ENCODE data around the gene FAM76A. TPM values are rescaled to one million over a fixed set of nuclear protein-coding genes. Genes with fewer than 3 reads are reported as not detected.
A peak's percentile ranks its signal among the peaks of the same experiment; 100 is the strongest.

FAM76A gene
- total RNA-seq, 2 donors from 2014 or later: 7.8 to 18.5 TPM

GRCh38 chr1:27736252-27736651, 10.5 kb downstream of the FAM76A start:
- no peak overlapping the region for H3K4me3 ChIP-seq
- no peaks in the 10 kb centered on the region for H3K4me1 ChIP-seq (replicated peaks)
- H3K9me3 ChIP-seq: no peaks in the 10 kb centered on the region
- intact Hi-C loops (cut with DNase I): no loop called here
- H3K27ac ChIP-seq: no peak overlapping the region
- no peaks in the 10 kb centered on the region for H3K36me3 ChIP-seq
- WGBS: 96% methylated on average over 3 of the region's 3 CpGs
- TF ChIP-seq, protein P1, sequence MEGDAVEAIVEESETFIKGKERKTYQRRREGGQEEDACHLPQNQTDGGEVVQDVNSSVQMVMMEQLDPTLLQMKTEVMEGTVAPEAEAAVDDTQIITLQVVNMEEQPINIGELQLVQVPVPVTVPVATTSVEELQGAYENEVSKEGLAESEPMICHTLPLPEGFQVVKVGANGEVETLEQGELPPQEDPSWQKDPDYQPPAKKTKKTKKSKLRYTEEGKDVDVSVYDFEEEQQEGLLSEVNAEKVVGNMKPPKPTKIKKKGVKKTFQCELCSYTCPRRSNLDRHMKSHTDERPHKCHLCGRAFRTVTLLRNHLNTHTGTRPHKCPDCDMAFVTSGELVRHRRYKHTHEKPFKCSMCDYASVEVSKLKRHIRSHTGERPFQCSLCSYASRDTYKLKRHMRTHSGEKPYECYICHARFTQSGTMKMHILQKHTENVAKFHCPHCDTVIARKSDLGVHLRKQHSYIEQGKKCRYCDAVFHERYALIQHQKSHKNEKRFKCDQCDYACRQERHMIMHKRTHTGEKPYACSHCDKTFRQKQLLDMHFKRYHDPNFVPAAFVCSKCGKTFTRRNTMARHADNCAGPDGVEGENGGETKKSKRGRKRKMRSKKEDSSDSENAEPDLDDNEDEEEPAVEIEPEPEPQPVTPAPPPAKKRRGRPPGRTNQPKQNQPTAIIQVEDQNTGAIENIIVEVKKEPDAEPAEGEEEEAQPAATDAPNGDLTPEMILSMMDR (IDR thresholded peaks at IDR 0.05): no peak
- no peak for TF ChIP-seq POLR2A (IDR thresholded peaks at IDR 0.05)
- DNase-seq (ENCODE audit: low spot score): no peak
- no peaks in the 10 kb centered on the region for H3K27me3 ChIP-seq (replicated peaks; ENCODE audit: insufficient read depth)

- WGBS: 88% methylated on average over 6 of the region's 6 CpGs
- H3K9me3 ChIP-seq: no peaks in the 10 kb centered on the region
- DNase-seq (ENCODE audit: low spot score): no peak
- no peaks in the 10 kb centered on the region for H3K36me3 ChIP-seq
- H3K4me1 ChIP-seq (replicated peaks): no peaks in the 10 kb centered on the region
- TF ChIP-seq POLR2A (IDR thresholded peaks at IDR 0.05) (no peak), POLR2AphosphoS5 (IDR thresholded peaks at IDR 0.05) (no peak)
- TF ChIP-seq, protein P1 (IDR thresholded peaks at IDR 0.05): no peak
- H3K27me3 ChIP-seq (replicated peaks; ENCODE audit: insufficient read depth): no peaks in the 10 kb centered on the region
- no peak overlapping the region for H3K4me3 ChIP-seq
- intact Hi-C loops (cut with DNase I): no loop called here
- no peak overlapping the region for H3K27ac ChIP-seq
Measured at GRCh38 chr1:27741121-27741520, 15.4 kb downstream of the FAM76A start.

- no peaks in the 10 kb centered on the region for H3K36me3 ChIP-seq
- no peak for TF ChIP-seq POLR2A (IDR thresholded peaks at IDR 0.05)
- TF ChIP-seq, protein P1 (IDR thresholded peaks at IDR 0.05): no peak
- no peak for TF ChIP-seq POLR2AphosphoS5 (IDR thresholded peaks at IDR 0.05)
- intact Hi-C loops (cut with DNase I): no loop called here
Measured at GRCh38 chr1:27744556-27744955, 18.8 kb downstream of the FAM76A start.

DNA sequence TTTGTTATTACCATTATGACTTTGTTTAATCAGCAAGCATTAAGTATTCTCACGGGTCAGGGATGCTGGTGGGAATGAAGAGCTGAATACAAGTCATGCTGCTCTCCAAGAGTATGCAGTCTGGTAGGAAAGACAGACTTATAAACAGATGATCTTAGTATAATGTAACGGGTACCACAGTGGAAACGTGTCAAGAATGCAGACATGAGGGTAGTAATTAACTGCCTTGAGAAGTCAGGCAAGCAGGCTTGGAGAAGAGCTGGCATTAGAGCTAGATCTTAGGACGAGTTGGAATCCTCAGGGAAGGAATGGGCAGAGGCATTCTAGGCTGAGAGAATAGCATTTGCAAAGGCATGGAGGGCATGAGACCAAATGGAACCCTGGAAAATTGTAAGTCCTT, 19.7 kb downstream of the FAM76A start:
- TF ChIP-seq POLR2A (IDR thresholded peaks at IDR 0.05): no peak
- WGBS: 85% methylated on average over 4 of the region's 4 CpGs
- H3K27ac ChIP-seq: no peak overlapping the region
- H3K27me3 ChIP-seq (replicated peaks; ENCODE audit: insufficient read depth): no peaks in the 10 kb centered on the region
- no peak for DNase-seq (ENCODE audit: low spot score)
- no peaks in the 10 kb centered on the region for H3K9me3 ChIP-seq
- intact Hi-C loops (cut with DNase I): no loop called here
- no peaks in the 10 kb centered on the region for H3K4me1 ChIP-seq (replicated peaks)
- no peaks in the 10 kb centered on the region for H3K36me3 ChIP-seq
- no peak overlapping the region for H3K4me3 ChIP-seq

More at GRCh38 chr1:27744556-27744955, 18.8 kb downstream of the FAM76A start:
- no peaks in the 10 kb centered on the region for H3K9me3 ChIP-seq
- H3K27me3 ChIP-seq (replicated peaks; ENCODE audit: insufficient read depth): no peaks in the 10 kb centered on the region
- no peak overlapping the region for H3K4me3 ChIP-seq
- H3K4me1 ChIP-seq (replicated peaks): no peaks in the 10 kb centered on the region
- no peak overlapping the region for H3K27ac ChIP-seq
- 79% methylated on average over 5 of the region's 5 CpGs for WGBS
- no peak for DNase-seq (ENCODE audit: low spot score)

DNA sequence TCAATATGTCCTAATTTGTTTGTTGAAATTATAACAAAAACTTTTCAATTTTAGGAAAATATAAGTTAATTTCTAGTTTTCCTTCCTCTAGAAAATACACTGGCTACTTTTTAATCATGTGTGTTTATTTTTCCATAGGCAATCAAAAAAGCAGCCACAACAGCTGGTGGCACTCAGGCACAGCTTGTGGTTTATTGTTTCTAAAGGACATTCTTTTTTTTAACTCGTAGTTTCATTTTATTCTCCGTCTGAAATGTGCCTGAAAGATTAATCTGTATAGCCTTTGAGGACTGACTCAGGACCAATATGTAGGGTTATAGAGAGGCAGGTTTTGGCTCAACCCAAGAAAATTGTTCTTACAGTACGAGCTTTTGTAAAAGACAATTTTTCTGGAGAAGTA, 26.6 kb downstream of the FAM76A start:
- H3K36me3 ChIP-seq: no peaks in the 10 kb centered on the region
- peak overlapping the region in 1 of 2 donors; percentile 15 for H3K27ac ChIP-seq
- WGBS: 63% methylated on average over 3 of the region's 3 CpGs
- intact Hi-C loops (cut with DNase I): no loop called here
- DNase-seq (ENCODE audit: low spot score): no peak
- no peaks in the 10 kb centered on the region for H3K4me1 ChIP-seq (replicated peaks)
- no peak overlapping the region for H3K4me3 ChIP-seq
- TF ChIP-seq, protein P1 (IDR thresholded peaks at IDR 0.05): no peak
- no peak for TF ChIP-seq POLR2A (IDR thresholded peaks at IDR 0.05)
- no peak for TF ChIP-seq POLR2AphosphoS5 (IDR thresholded peaks at IDR 0.05)
- H3K9me3 ChIP-seq: no peaks in the 10 kb centered on the region
- no peaks in the 10 kb centered on the region for H3K27me3 ChIP-seq (replicated peaks; ENCODE audit: insufficient read depth)

Data from prostate gland (tissue), 2 donors.